DMS153 treated with DMSO at 0.1 percent for 48 hours (cell line): ENCODE measurements around the gene ALOXE3.

Source experiments
- DNase-seq: peaks from one replicate; lab custom pipeline; 2025; ENCODE audit not compliant: unreplicated experiment; lab: John Stamatoyannopoulos, UW

Gene ALOXE3

DNA sequence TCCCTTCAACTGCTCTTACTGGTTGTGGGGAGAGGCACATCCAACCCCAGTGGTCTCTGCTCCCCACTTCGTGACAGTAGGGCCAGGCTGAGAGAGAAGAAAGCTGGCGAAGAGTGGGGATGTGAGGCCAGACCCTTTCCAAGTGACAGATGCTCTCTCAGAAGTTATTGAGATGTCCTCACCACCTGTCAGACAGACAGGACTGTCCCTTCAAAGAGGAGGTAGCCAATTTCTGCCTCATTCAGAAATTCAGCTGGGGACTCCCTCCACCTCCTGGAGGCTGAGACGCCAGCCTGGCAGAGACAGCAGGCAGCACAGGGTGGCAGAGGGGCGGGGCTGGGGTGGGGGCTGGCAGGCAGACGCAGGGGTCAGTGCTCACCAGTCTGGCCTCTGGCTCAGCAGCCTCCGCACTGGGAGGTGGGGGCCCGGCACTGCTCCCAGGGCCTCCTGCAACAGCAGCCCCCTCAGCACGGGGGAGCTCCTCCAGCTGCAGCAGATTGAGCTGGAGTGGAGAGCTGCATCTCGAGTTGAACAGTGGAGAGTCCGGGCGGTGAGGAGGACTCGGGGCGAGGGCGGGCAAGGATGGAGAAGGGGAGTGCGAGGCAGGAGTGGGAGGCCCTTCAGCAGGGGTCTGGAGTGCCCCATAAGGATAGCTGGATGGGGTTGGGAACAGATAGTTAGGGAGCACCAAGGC lies 24.7 kb upstream of the ALOXE3 start:
- DNase-seq = no peak

DNA sequence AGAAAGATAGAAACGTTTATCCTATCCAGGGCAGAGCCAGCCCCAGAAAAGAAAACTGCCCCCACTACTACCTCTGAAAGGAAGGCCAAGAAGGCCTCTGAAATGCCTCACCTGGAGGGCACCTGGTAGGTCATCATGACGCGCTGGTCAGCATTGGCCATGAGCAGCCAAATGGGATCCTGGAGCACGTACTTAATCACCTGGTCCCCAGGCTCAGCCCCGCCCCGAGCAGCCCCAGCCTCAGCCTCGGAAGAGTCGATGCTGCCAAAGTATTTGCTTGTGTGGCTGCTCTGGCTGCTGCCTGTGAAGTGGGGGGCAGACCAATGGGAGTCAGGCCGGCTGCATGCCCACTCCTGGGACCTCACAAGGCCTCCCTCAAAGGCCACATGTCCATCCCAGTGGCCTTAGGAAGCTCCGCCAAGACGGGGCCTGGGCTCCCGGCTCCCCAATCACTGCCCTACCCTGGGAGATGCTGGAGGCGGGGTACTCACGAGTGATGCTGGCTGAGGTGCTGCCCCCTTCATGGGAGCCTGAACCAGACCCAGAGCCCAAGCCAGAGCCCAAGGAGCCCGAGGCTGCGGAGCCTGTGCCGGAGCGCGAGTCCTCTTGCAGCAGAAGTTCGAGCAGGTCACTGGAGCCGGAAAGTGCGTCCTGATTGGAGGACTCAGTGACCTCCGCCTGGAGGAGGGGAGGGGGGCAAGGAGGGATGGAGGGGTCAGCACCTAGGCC lies 24.0 kb upstream of the ALOXE3 start:
- no peak for DNase-seq

DNA sequence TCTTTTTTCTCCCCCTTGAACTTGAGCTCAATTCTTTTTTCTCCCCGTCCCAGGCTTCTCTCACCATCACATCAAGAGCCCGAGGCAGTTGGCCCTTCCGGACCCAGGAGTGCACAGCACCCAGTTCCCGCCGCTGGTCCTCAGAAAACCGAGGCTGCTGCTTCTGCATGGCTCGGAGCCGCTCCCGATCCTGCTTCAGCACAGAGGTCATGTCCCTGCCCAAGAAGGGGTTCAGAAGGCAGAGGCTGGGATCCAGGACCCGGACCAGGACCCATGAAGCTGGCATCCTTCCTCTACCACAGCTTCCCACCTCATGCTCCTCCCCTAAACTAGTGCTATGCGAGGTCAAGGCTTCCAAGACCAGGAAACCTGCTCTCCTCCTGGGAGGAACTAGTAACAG lies 23.4 kb upstream of the ALOXE3 start:
- DNase-seq = no peak

DNA sequence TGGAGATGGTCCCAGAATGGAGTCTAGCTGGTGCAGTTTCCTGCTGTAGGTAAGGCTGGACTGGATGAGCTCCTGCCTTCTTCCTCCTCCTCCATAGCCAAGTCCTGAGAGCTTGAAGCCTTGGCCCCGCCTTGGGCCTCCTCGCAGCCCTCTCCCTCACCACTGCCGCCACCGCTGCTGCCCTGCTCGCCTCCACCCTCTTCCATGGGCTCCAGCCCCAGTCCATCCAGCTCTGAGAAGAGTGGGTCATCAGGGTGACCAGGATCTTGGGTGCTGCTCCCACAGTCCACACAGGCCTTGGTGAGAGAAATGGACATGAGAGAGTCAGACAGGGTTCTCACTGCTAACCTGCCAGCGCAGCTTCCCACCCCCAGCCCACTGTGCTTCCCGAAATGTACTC lies 22.7 kb upstream of the ALOXE3 start:
- no peak for DNase-seq

DNA sequence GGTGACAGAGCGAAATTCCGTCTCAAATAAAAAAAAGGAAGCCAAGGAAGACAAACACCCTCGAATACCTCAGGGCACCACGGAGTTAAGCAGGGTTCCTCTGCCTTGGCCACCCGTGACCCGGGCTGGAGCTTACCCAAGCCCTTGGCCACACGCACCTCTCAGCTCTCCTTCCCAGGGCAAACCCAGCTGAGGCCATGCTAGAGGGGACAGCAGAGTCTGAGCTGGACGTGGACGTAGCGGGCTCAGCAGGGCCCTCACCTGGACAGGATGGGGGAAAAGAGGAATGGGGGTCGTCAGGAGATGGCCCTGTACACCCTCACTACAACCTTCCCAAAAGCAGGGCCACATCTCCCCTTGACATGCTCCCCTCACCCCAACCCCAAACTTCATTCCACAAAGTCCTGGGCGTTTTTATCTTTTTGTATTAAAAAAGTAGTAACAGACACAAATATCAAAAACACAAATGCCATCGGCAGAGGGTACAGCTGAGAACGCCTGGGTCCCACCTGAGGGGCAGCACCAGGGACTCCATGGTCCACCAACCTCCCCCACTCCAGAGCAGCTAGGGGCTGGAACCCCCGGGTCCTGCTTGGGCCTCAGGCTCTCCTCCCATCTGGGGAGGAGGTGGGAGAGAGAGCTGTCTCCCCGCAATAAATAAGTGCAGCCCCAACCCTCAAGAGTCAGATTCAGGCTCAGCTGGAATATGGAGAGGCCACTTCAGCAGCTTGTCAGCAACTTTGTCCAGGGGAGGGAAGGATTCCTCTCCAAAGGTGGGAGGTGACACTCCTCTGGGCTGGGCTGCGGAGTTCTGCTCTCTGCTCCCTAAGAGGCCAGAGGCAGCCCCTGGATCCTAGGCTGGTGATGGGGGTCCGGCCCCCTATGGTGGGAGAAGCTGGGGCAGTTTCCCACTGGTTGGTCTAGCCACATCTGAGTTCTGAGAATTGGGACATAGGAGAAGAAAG lies 22.0 kb upstream of the ALOXE3 start:
- DNase-seq = no peak

DNA sequence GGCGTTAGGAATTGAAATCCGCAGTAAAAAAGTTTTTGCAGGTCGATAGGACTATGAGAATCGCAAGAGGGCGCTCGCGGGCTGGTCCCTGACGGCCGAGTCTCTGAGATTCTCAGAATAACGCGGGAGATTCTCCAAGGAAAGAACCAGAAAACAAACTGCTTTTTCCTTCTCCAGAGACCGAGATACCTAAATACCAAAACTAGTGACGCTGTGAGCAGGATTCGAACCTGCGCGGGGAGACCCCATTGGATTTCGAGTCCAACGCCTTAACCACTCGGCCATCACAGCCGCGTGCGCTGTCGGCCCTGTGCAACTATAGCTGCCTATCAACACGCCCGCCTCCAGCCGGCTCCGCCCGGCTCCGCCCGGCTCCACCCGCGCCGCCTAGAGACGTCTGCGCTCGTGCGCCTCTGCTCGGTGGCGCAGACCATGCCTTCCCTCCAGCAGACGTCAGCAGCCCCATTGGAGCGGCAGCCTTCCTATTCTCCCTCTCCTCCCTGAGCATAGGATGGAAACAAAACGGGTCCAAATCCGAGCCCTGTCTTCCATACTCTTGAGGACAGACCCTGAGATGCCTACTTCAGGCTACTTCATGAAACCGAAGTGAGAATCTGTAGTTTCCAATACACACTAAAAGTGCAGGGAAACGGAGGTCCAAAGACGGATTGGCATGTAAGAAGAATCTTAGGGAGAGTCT lies 20.5 kb upstream of the ALOXE3 start:
- DNase-seq = peak; percentile 46

DNA sequence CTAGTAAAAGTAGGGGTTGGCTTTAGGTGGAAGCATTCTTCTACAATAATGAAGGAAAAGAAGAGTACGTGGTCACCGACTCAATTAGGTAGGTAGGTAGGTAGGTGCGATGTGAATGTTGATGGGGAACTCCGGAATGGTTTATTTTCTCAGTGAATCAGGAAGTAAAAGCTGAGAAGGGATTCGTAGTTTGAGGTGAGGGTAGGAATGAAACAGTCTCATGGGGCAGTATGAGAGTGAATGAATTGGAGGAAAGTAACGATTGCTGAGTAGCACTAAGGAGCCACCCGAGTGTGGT lies 20.0 kb upstream of the ALOXE3 start:
- no peak for DNase-seq

DNA sequence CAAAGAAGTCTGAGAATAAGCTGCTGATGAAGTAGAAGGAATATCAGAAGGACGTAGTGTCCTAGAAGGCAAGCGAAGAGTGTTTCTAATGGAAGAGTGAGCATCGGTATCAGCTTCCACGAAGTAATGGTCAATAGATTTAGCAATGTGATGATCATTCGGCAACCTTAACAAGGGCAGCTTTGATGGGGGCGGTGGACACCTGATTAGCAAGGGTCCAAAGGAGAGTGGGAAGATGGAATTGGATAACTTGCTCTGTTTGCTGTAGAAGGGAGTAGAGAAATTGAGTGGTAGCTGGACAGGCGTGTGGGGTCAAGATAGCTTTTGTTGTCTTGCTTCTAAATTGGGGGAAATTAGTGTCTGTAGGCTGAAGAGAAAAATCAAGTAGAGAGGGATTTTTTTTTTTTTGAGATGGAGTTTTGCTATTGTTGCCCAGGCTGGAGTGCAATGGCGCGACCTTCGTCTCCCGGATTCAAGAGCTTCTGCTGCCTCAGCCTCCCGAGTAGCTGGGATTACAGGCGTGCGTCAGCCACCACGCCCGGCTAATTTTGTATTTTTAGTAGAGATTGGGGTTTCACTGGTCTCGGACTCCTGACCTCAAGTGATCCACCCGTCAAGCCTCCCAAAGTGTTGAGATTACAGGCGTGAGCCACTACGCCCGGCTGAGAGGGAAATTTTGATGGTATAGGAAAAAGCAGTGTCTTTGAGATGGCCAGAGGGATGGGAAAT lies 19.5 kb upstream of the ALOXE3 start:
- DNase-seq = no peak

DNA sequence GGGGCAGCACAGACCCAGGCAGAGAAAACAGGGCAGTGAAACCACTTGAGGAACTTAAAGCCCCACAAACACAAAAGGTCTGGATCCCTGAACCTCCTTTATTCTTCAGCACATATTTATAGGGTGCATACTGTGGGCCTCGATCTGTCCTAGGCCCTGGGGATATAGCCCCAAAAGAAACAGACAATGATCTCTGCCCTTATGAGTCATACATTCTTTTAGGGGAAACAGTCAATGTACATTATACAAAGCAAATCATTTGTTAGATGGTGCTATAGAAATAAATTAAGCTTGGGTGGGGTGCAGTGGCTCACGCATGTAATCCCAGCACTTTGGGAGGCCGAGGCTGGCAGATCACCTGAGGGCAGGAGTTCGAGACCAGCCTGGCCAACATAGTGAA lies 15.6 kb upstream of the ALOXE3 start:
- no peak for DNase-seq

DNA sequence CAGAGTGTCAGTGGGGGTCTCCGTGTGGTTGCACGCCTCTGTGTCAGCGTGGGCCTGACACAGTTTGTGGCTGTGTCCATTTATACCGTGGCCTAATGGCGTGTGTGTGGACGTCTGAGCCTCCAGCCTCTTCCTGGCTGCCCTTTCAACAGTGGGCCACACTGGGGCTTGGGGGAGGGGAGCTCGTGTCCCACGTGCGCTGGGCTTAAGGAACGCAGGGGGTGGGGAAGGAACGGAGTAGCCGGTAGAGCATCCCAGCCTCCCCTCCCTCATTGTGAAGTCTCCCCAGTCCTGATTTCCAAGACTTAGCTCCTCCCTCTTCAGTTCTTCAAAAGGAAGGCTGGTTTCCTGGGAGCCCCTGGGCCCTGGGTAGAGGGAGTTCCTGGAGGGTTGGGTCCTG lies 15.1 kb upstream of the ALOXE3 start:
- DNase-seq = no peak

DNA sequence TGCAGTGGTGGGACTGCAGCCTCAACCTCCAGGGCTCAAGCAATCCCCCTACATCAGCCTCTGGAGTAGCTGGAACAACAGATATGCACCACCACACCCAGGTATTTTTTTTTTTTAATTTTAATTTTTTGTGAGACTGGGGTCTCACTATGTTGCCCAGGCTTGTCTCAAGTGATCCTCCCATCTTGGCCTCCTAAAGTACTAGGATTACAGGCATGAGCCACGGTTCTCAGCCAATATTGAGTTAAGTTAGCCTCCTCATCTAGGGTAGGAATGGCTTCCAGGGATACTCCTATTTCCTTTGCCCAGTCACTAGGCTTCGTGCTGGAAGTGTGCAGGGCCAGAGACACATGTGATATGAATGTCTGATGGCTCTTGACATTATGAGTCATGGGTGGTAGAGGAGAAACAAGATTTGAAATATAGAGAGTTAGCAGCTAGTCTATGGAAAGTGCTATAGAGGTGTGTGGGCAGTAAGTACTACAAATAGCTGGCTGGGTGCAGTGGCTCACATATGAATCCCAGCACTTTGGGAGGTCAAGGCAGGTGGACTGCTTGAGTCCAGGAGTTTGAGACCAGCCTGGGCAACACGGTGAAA lies 13.6 kb upstream of the ALOXE3 start:
- no peak for DNase-seq

DNA sequence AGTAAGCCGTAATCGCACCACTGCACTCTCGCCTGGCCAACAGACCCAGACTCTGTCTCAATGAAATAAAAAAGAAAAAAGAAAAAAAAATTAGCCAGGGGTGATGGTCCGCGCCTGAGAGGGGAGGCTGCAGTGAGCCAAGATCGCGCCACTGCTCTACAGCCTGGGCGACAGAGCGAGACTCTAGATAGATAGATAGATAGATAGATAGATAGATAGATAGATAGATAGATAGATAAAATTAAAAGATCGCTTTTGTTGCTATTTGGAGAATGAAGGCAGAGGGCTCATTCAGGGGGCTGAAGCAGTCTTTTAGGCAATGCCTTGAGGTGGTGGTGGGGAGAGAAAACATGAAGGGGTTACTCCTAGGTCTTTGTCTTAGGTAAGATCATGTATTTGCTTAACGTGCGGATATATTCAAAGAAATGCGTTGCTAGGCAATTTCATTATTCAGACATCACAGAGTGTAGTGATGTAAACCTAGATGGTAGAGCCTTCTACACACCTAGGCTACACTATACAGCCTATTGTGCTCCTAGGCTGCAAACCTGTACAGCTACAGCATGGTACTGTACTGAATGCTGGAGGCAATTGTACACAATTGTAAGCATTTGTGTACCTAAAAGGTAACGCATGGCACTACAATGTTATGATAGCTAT lies 9.9 kb upstream of the ALOXE3 start:
- no peak for DNase-seq

DNA sequence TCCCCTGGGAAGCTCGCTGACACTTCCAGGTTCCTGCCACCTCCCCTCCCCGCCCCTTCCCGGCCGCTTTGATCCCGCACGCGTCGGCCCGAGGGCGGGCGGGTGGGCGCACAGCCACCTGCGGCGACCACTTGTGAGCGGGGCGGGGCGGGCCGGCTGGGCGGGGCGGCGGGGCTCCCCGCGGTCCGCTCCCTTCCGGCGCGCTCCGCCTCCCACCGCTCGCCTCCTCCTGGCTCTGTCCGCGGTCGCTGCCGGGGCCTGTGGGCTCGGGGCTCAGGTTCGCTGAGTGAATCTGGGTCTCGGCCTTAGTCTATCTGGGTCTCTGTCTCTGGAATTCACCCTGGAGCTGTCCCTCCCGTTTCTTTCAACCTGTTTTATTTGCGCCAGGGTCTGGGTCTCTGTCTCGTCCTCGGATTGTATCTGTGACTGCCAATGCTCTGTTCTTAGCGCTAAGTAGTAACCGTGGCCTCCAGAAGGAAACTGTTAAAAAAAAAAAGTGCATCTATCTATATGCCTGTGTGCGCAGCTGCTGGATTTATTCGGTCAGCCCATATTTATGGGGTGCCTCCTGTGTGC lies 8.3 kb upstream of the ALOXE3 start:
- no peak for DNase-seq

DNA sequence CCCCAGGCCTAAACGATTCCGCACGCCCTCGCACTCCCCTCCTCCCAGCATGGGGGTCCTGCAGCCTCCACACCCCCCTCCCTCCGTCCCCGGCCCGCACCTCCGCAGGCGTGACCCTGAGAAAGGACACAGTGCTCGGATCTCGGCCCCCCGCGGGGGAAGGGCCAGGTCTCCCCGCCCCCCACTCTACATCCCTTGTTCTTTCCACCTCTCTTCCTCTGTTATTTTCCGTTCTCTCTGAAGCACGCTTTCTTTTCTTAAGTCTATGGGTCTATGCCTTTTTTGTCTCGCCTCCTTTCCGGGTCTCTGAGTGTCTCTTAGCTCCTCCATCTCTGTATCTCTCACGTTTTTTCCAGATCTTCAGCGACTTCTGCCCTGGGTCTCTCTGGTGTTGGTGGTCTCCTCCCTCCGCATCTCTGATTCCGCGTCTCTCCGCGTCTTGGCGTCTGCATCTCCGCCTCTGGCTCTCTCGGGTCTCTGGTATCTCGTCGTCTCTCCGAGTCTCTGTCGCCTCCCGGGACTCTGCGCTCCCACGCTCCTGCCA lies 7.7 kb upstream of the ALOXE3 start:
- no peak for DNase-seq

DNA sequence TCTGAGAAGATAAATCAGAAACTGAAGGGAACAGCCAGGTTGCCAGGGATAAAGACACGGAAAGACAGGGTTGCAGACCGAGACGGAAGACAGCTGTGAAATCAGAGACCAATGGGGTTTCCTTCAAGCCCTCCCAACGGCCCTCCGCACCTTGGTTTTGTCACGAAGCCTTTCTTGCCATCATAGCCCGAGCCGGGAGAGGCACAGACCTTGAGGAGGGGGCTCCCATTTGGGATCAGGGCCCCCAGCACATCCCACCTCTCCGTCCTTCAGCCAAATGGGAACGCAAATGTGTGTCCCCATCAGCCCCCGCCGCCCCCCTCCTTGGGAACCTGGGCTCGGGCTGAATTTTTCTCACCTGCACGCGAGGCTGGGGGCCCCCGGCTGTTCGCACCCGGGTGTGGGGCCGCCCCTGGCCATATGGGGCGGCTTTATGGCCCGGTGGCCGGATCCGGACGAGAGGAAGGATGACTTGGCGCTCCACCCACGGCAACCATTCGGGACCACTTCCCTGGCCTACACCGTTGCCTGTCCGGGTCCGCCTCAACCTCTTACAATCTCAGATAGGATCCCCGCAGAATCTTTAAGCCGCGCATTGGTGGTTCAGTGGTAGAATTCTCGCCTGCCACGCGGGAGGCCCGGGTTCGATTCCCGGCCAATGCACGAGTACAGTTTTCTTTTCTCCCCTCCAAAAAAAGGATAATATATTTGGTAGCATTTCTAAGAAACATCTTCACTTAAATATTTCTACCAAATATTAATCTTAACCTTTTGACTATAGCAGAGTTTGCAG lies 7.0 kb upstream of the ALOXE3 start:
- no peak for DNase-seq

DNA sequence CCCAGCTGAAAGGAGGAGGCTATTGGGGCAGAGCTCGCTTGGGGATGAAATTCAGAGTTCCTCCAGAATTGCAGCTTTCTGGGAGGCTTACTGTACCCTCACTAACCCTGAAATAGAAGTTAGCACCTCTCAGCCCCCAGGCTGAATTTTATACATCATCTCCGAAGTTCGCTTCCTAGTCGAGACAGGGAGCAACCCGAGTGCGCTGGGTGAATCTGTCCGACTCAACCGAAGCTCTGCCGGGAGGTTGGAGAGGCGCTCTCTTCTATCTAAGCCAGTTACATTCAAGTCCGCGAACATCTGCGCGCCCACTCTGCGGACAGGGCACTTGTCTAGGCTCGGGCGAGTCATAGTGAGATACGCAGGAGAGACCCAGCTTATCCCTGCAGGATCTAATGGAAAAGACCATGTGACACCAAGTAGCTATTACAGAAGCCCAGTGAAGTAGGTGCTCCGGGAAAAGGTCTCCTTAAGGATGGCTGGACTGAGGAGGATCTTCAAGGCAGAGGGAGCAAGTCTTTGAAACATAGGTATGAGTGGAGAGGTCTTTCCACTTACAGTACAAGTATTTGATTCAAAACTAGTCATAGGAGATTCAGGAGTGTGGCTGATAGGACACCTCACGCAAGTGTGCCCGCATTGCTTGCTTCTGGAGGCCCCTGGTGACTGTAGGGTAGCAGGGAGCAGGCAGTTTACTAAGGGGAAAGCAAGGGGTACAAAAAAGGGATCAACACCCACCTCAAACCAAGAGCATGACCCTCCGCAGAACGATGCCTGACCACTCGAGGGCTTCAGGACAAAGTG lies 6.2 kb upstream of the ALOXE3 start:
- no peak for DNase-seq

DNA sequence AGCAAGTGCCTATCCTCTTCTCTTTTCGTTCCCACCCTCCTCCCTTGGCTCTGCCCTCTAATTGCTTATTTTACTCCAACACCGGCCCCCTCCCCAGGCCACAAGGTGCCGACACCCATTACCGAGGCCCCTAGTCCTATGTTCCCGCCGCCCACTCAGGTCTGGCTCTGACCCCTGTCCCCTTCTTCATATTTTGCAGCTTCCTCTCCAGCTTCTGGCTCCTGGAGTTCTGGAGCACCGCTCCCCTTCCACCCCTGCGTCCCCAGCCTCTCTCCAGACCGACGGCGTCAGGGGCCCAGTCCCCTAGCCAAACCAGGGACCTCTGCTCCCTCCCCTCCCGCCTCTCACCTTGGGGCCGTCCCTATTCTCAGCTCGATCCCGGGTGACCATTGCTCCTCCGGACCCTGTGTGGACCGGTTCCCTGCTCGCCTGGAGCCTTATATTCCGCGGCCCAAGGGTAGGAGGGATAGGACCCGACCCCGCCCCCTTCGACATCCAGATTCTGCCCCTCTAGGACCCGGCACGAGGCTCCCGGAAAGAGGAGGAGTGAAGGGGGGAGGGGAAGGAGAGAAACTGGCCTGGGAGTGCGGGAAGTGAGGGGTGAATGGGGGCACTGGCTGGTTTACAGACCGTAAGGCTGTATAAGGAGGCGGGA lies 5.5 kb upstream of the ALOXE3 start, which contains the start of gene HES7:
Gene HES7 (minus strand): TSS at position 412 of the 655 bp plus-strand sequence. CDS start 22 bp downstream, at position 390.
- no peak for DNase-seq
